Spinal cord (tissue), 10 donors: Measurements from ENCODE around the gene TOGARAM1. TPM values are rescaled to one million over a fixed set of nuclear protein-coding genes. Genes with fewer than 3 reads are reported as not detected.

Experiments
- DNase-seq, 6 donors: peaks; one replicate each; pipeline versions ENCODE4 v3.0.0 to v3.0.0-alpha.2; 2013 to 2015; ENCODE audit warnings: low spot score in 6 of 6, low read depth in 4 of 6
- H3K27ac ChIP-seq: one replicate; pipeline ENCODE4 v1.5.1; 2013; ENCODE audit warnings: low read depth, low read length, control low read depth
- H3K27me3 ChIP-seq: one replicate; pipeline ENCODE4 v1.6.1; 2013; ENCODE audit warnings: low read length; ENCODE audit not compliant: control insufficient read depth, insufficient read depth
- H3K36me3 ChIP-seq: one replicate; pipeline ENCODE4 v1.6.1; 2013; ENCODE audit warnings: low read length; ENCODE audit not compliant: control insufficient read depth, insufficient read depth
- H3K4me1 ChIP-seq: one replicate; pipeline ENCODE4 v1.6.1; 2013; ENCODE audit warnings: low read length; ENCODE audit not compliant: control insufficient read depth, insufficient read depth
- H3K4me3 ChIP-seq: one replicate; pipeline ENCODE4 v1.5.1; 2013; ENCODE audit warnings: low read depth, low read length, control low read depth
- H3K9me3 ChIP-seq: one replicate; pipeline ENCODE4 v1.6.1; 2013; ENCODE audit warnings: low read length; ENCODE audit not compliant: control insufficient read depth, insufficient read depth
- WGBS: methylation state at CpG from one replicate; pipeline ENCODE4 v1.1.5; 2013; ENCODE audit warnings: missing lambda C conversion rate; ENCODE audit not compliant: insufficient coverage; 5-methylcytosine and 5-hydroxymethylcytosine counted together
- polyA plus RNA-seq, 2 donors: library from polyadenylated mRNA; unstranded; fragments of 120-200 nt; gene quantifications; one replicate each; pipeline ENCODE4 v1.2.1, GENCODE V29; 2013; ENCODE audit not compliant: insufficient read length in 2 of 2
- total RNA-seq, 2 donors: library from RNA; depleted of rRNA in 1 of 2; stranded (reverse); fragments of 120-200 nt in 1 of 2; fragments of >200 nt in 1 of 2; gene quantifications; one replicate each; pipeline versions ENCODE4 v1.2.3 to v1.2.4, GENCODE V29; 2013 to 2014
- donor health status: healthy.

The TOGARAM1 gene
- total and polyA plus RNA-seq, 4 donors = 24.8 to 59.2 (median 31.6) TPM

DNA sequence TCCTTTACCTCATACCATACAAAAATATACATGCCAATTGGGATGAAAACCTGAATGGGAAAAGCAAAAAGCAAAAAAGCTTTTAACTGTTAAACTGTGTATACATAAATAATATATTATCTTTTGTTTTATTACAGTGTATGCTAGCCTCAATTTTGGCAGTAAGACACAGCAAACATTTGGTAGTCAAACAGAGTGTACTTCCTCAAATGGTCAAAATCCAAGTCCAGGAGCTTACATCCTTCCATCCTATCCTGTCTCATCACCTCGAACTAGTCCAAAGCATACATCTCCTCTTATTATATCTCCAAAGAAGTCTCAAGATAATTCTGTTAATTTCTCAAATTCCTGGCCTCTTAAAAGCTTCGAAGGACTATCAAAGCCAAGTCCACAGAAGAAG lies 41.9 kb downstream of the TOGARAM1 start:
- H3K27ac ChIP-seq = no peak overlapping the region
- H3K9me3 ChIP-seq = no peaks in the 10 kb centered on the region
- peaks cover 9% of the 10 kb centered on the region for H3K36me3 ChIP-seq
- no peak overlapping the region for H3K4me3 ChIP-seq
- 89% methylated on average over 1 of the region's 2 CpGs for WGBS
- DNase-seq = no peak
- H3K4me1 ChIP-seq = no peaks in the 10 kb centered on the region
- H3K27me3 ChIP-seq = no peaks in the 10 kb centered on the region

DNA sequence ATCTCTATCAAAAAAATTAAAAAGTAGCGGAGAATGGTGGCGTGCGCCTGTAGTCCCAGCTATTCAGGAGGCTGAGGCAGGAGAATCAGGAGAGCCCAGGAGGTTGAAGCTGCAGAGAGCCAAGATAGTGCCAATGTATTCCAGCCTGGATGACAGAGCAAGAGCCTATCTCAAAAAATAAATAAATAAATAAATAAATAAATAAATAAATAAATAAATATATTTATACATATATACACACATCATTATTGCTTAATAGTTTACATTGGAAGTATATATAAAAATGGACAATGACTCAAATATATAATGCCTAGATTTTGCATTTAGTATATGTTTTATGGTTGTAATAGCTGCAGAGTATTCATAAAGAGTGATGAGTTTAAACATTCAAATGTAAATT lies 53.1 kb downstream of the TOGARAM1 start:
- WGBS = no CpG with 5 or more reads among the region's 3 CpGs
- H3K4me1 ChIP-seq = no peaks in the 10 kb centered on the region
- no peaks in the 10 kb centered on the region for H3K9me3 ChIP-seq
- H3K27me3 ChIP-seq = no peaks in the 10 kb centered on the region
- H3K27ac ChIP-seq = no peak overlapping the region
- H3K4me3 ChIP-seq = no peak overlapping the region
- no peak for DNase-seq
- H3K36me3 ChIP-seq = peaks cover 14% of the 10 kb centered on the region

DNA sequence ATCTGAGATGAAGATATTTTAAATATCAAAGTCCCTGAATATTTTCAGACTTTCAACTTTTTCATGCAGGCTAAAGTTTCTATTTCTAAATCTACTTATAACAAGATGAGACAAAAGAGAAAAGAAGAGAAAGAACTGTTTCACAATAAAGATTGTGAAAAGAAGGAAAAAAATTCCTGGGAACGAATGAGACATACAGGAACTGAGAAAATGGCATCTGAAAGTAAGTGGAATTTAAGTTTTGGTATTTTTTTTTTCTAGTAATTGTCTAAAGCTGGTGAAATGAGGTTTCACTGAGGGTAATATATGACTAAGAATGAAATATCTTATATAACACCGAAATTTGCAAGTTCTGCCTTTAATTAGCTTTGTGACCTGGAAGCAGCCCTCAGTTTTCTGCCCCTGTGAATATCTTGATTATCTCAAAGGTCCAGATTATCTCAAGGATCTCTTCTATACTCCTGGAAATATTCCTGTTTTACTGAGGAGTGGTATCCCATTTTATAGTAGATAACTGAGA lies 66.2 kb downstream of the TOGARAM1 start:
- no peak for DNase-seq
- Histone ChIP-seq H3K4me1 (no peaks in the 10 kb centered on the region), H3K4me3 (no peak overlapping the region), H3K27ac (no peak overlapping the region), H3K9me3 (no peaks in the 10 kb centered on the region), H3K27me3 (no peaks in the 10 kb centered on the region), H3K36me3 (peaks cover 19% of the 10 kb centered on the region)
- 86% methylated on average over 1 of the region's 2 CpGs for WGBS

DNA sequence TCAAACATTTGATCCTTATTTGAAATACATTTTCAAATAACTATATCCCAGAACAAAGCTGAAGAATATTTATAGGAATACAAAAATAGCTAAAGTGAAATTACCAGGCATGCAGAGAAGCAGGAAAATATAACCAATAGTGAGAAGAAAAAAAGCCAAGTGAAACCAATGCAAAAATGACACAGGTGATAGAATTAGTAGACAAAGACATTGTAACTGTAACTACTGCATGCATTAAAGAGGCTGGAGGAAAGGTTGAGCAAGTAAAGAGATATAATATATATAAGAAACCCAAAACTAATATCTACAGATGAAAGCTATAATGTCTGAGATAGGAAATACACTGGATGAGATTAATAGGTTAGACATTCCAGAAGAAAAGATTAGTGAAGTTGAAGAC lies 72.7 kb downstream of the TOGARAM1 start:
- Histone ChIP-seq H3K4me3 (no peak overlapping the region), H3K36me3 (peaks cover 43% of the 10 kb centered on the region)

DNA sequence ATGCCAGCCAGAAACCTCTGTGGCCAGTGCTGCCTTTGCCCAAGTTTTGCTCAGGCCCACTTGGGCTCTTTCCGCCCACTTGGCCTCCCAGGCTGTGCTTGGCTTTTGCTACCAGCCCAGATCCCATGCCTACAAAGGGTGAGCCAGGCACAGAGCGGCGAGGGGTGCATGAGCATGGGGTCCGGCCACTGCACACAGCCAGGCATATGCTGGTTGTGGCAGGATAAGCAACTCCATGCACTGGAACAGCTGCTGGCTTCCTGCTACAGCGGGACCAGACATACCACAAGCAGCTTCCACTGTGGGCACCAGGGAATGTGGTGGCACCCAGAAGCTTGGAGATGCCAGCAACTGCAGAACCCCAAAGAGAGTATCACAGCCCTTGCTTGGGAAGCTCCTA lies 76.3 kb downstream of the TOGARAM1 start:
- Histone ChIP-seq H3K36me3 (peaks cover 39% of the 10 kb centered on the region), H3K9me3 (no peaks in the 10 kb centered on the region), H3K27ac (no peak overlapping the region), H3K4me3 (no peak overlapping the region), H3K4me1 (no peaks in the 10 kb centered on the region), H3K27me3 (no peaks in the 10 kb centered on the region)
- no peak for DNase-seq
- WGBS = 99% methylated on average over 5 of the region's 5 CpGs

More for the DNA sequence above, 72.7 kb downstream of the TOGARAM1 start:
- H3K27ac ChIP-seq = no peak overlapping the region
- DNase-seq = no peak
- no peaks in the 10 kb centered on the region for H3K4me1 ChIP-seq
- H3K27me3 ChIP-seq = no peaks in the 10 kb centered on the region
- H3K9me3 ChIP-seq = no peaks in the 10 kb centered on the region

DNA sequence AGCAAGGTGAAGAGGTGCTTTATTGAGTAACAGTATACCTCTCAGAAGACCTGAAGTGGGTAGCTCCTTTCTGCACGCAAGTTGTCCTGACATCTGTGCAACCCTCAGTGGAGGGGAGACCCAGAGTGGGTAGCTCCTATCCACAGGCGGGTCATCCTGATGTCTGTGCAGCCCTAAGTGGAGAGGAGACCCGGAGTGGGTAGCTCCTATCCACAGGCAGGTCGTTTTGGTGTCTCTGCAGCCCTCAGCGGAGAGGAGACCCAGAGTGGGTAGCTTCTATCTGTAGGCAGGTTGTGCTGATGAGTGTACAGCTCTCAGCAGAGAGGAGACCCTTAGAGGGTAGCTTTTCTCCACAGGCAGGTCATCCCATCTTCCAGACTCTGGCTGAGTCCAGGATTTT lies 76.9 kb downstream of the TOGARAM1 start:
- Histone ChIP-seq H3K27ac (no peak overlapping the region), H3K27me3 (no peaks in the 10 kb centered on the region), H3K9me3 (no peaks in the 10 kb centered on the region), H3K4me1 (no peaks in the 10 kb centered on the region), H3K36me3 (peaks cover 38% of the 10 kb centered on the region), H3K4me3 (no peak overlapping the region)
- DNase-seq = no peak
- WGBS = 100% methylated on average over 4 of the region's 5 CpGs

DNA sequence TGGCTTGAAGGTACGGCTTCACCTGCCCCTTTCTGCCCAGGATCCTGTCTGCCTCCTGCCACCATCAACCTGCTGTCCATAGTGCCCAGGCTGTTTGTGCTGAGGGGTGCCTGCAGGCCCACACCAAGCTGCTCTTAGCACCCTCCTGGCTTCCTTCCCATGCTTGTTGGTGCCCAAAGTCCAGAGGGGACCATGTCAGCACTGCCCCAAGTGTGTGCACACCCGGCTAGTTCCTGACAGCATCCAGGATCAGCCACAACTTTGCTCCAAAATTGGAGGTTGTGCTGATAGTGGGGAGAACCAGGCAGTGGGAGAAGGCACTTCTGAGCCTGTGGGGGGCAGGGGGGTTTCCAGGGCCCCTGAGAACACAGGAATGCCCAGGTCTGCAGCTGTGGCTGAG lies 77.4 kb downstream of the TOGARAM1 start:
- Histone ChIP-seq H3K27me3 (no peaks in the 10 kb centered on the region), H3K4me3 (no peak overlapping the region), H3K36me3 (peaks cover 39% of the 10 kb centered on the region), H3K27ac (no peak overlapping the region), H3K4me1 (no peaks in the 10 kb centered on the region), H3K9me3 (no peaks in the 10 kb centered on the region)
- 100% methylated on average over 2 of the region's 2 CpGs for WGBS
- DNase-seq = no peak

DNA sequence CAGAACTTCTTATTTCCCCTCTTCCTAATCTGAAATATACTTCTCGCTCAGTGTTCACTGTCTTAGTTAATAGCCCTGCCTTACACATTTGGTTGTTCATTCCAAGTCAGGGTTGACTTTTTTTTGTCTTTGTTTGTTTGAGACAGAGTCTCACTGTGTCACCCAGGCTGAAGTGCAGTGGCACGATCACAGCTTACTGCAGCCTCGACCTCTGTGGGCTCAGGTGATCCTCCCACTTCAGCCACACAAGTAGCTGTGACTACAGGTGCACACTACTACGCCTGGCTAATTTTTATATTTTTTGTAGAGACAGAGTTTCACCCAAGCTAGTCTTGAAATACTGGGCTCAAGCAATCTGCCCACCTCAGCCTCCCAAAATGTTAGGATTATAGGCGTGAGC lies 79.7 kb downstream of the TOGARAM1 start:
- H3K9me3 ChIP-seq = no peaks in the 10 kb centered on the region
- H3K36me3 ChIP-seq = peaks cover 41% of the 10 kb centered on the region
- H3K27ac ChIP-seq = no peak overlapping the region
- H3K27me3 ChIP-seq = no peaks in the 10 kb centered on the region
- H3K4me3 ChIP-seq = no peak overlapping the region
- 89% methylated on average over 1 of the region's 5 CpGs for WGBS
- H3K4me1 ChIP-seq = no peaks in the 10 kb centered on the region
- DNase-seq = no peak

DNA sequence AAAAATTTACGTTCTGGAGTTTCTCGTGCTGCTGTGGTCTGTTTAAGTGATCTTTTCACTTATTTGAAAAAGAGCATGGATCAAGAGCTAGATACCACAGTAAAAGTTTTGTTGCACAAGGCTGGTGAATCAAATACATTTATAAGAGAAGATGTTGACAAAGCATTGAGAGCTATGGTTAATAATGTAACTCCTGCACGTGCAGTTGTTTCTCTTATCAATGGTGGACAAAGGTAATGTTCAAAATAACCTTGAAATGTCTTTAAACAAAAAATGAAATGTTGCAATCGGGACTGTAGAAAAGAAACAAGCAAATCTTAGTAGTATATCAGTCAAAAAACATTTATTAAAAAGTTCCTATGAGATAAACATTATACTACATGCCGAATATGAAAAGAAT lies 82.6 kb downstream of the TOGARAM1 start:
- DNase-seq = no peak
- Histone ChIP-seq H3K4me1 (no peaks in the 10 kb centered on the region), H3K9me3 (no peaks in the 10 kb centered on the region), H3K4me3 (no peak overlapping the region), H3K27me3 (no peaks in the 10 kb centered on the region), H3K36me3 (peaks cover 31% of the 10 kb centered on the region), H3K27ac (no peak overlapping the region)
- no CpG with 5 or more reads among the region's 5 CpGs for WGBS

DNA sequence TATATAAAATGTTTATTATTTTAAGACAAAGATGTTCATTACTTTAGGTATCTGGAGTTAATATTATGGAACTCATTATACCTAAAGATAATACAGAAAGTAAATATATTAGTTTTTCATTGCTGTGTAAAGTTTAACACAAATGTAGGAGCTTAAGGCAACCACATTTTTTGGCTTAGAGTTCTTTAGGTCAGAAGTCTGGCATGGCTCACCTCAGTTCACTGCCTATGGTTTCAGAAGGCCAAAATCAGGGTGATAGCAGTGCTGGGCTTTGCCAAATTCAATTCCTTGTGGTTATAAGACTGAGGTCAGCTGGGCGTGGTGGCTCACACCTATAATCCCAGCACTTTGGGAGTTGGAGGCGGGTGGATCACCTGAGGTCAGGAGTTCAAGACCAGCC lies 86.4 kb downstream of the TOGARAM1 start:
- Histone ChIP-seq H3K27me3 (no peaks in the 10 kb centered on the region), H3K36me3 (peaks cover 43% of the 10 kb centered on the region), H3K27ac (no peak overlapping the region), H3K4me1 (no peaks in the 10 kb centered on the region), H3K4me3 (no peak overlapping the region), H3K9me3 (no peaks in the 10 kb centered on the region)
- no peak for DNase-seq
- no CpG with 5 or more reads among the region's 2 CpGs for WGBS
